Cardiac muscle cell (in vitro differentiated cells and primary cell): Measurements from ENCODE around the gene ALX4. TPM values are rescaled to one million over a fixed set of nuclear protein-coding genes. Genes with fewer than 3 reads are reported as not detected.

Source experiments
- DNase-seq, 2 donors: peaks; one replicate each; pipeline versions ENCODE4 v3.0.0 to v3.0.0-alpha.2; 2010 to 2017; ENCODE audit warnings: low read depth in 1 of 2, low spot score in 1 of 2
- H3K27ac ChIP-seq: fragments of 200-600 bp; sonication (generic); 2 replicates; pipeline ENCODE4 v1.5.1; 2016
- H3K27me3 ChIP-seq: fragments of 200-600 bp; sonication (generic); 2 replicates; pipeline ENCODE4 v1.6.0; 2016; ENCODE audit warnings: control low read depth
- H3K36me3 ChIP-seq: fragments of 200-600 bp; sonication (generic); 2 replicates; pipeline ENCODE4 v1.5.1; 2016; ENCODE audit warnings: control low read depth
- H3K4me1 ChIP-seq: fragments of 200-600 bp; sonication (generic); 2 replicates; pipeline ENCODE4 v1.8.1; 2017; ENCODE audit warnings: low read depth, mild to moderate bottlenecking, mixed run types
- H3K4me3 ChIP-seq: fragments of 200-600 bp; sonication (generic); 2 replicates; pipeline ENCODE4 v1.5.1; 2016; ENCODE audit warnings: mild to moderate bottlenecking
- H3K9me3 ChIP-seq: fragments of 200-600 bp; sonication (generic); 2 replicates; pipeline ENCODE4 v1.5.1; 2017; ENCODE audit warnings: low read depth, mild to moderate bottlenecking, control low read depth
- CTCF ChIP-seq: IDR thresholded peaks from 2 replicates; pipeline ENCODE4 v1.5.1; 2012; ENCODE audit warnings: low read depth, mild to moderate bottlenecking, low read length
- polyA plus RNA-seq: library from polyadenylated mRNA; unstranded; fragments of >200 nt; fragmentation: Nextera tagmentation; extraction: Ambion mirVana; gene quantifications from 2 replicates; pipeline ENCODE4 v1.2.1, GENCODE V29; 2016
- total RNA-seq: library from RNA; depleted of rRNA; stranded (reverse); fragments of >200 nt; gene quantifications from 2 replicates; pipeline ENCODE4 v1.2.3, GENCODE V29; 2016

The ALX4 gene
- total and polyA plus RNA-seq, 2 experiments from 2014 or later: 0.15 TPM; not detected in 1

GRCh38 chr11:44310206-44310462, 195 bp upstream of the ALX4 start:
- peaks cover 11% of the 10 kb centered on the region for H3K4me1 ChIP-seq
- H3K27ac ChIP-seq: no peak overlapping the region
- TF ChIP-seq CTCF: no peak
- H3K4me3 ChIP-seq: peak overlapping the region; percentile 29
- H3K36me3 ChIP-seq: no peaks in the 10 kb centered on the region
- no peak for DNase-seq
- no peaks in the 10 kb centered on the region for H3K9me3 ChIP-seq
- H3K27me3 ChIP-seq: peaks cover 100% of the 10 kb centered on the region

- TF ChIP-seq CTCF: no peak
- Histone ChIP-seq H3K4me3 (peak overlapping the region; percentile 29), H3K27me3 (peaks cover 100% of the 10 kb centered on the region), H3K9me3 (no peaks in the 10 kb centered on the region), H3K4me1 (peaks cover 11% of the 10 kb centered on the region), H3K36me3 (no peaks in the 10 kb centered on the region), H3K27ac (no peak overlapping the region)
- DNase-seq: peak in 1 of 2 donors; percentile 50
Measured at GRCh38 chr11:44308923-44309477, 939 bp downstream of the ALX4 start.

DNA sequence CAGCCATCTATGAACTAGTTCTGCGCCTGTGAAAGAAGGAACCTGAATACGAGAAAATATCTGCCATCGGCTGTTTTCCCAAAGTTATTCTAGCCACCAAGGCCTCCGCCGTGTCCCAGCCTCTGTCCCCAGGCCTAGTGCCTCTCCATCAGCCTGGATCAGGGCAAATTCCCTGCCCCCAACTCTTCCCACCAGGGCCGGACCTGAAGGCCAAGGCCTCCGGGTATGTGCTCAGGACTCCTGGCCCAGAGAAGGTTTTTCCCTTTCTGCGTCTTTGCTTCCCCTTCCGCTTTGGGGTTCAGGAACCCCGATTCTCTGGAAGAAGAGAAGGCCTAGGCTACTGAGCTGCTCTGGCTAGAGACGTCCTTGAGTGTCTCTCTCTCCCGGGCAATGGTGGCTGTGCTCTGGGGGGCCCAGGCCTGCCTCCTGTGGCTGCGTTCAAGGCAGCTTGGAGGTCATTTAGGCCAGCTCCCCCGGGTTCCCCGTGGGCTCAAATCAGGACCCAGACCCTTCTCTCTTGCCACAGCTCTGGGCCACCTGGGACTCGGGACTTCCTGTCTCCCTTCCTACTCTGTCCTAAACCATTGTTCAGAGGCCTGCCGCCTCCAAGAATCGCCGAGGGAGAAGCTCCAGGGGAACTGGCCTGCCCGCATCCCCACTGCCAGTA, 1.6 kb downstream of the ALX4 start:
- no peak overlapping the region for H3K27ac ChIP-seq
- H3K4me3 ChIP-seq: no peak overlapping the region
- TF ChIP-seq CTCF: no peak
- peaks cover 11% of the 10 kb centered on the region for H3K4me1 ChIP-seq
- peaks cover 100% of the 10 kb centered on the region for H3K27me3 ChIP-seq
- no peaks in the 10 kb centered on the region for H3K9me3 ChIP-seq
- no peak for DNase-seq
- H3K36me3 ChIP-seq: no peaks in the 10 kb centered on the region

GRCh38 chr11:44307340-44308099, 2.4 kb downstream of the ALX4 start:
- Histone ChIP-seq H3K27ac (no peak overlapping the region), H3K4me3 (no peak overlapping the region), H3K9me3 (no peaks in the 10 kb centered on the region), H3K4me1 (peaks cover 11% of the 10 kb centered on the region), H3K27me3 (peaks cover 100% of the 10 kb centered on the region), H3K36me3 (no peaks in the 10 kb centered on the region)
- TF ChIP-seq CTCF: no peak
- no peak for DNase-seq

GRCh38 chr11:44306918-44307244, 3.1 kb downstream of the ALX4 start:
- H3K4me3 ChIP-seq: no peak overlapping the region
- H3K4me1 ChIP-seq: peaks cover 11% of the 10 kb centered on the region
- no peak for DNase-seq
- no peak overlapping the region for H3K27ac ChIP-seq
- H3K27me3 ChIP-seq: peaks cover 100% of the 10 kb centered on the region
- H3K9me3 ChIP-seq: no peaks in the 10 kb centered on the region
- no peaks in the 10 kb centered on the region for H3K36me3 ChIP-seq
- TF ChIP-seq CTCF: no peak
